HepG2 (cell line): ENCODE data around the gene GPATCH8. TPM values are rescaled to one million over a fixed set of nuclear protein-coding genes. Genes with fewer than 3 reads are reported as not detected.

Experiments used
- ATAC-seq: fragments of 200-7000 bp; cut with Tn5 transposase; 3 replicates; pipeline ENCODE4 v1.9.1; 2020; ENCODE audit warnings: mild to moderate bottlenecking, moderate library complexity
- BruUV-seq: library from RNA; stranded (reverse); fragments of 400-500 nt; replicated peaks from 2 replicates; lab custom pipeline; 2021; lab: Mats Ljungman, UMichigan
- CTCF ChIA-PET: fragments of 300-600 bp; formaldehyde crosslinking; extraction: SDS; loops from one replicate; lab custom pipeline; 2021; ENCODE audit warnings: low total read pairs, inconsistent platforms, low intra/inter-chr PET ratio; lab: Yijun Ruan, JAX
- POLR2A ChIA-PET: fragments of 350-600 bp; sonication (Branson Sonifier 250); formaldehyde crosslinking; loops from one replicate; lab custom pipeline; 2020; ENCODE audit warnings: antibody characterized with exemption, inconsistent platforms; lab: Yijun Ruan, JAX
- DNase-seq: peaks from one replicate; pipeline ENCODE4 v3.0.0-alpha.2; 2015; ENCODE audit warnings: low spot score
- FAIRE-seq: peaks from 3 replicates; lab custom pipeline; 2011; peaks lifted over from hg19 to GRCh38; lab: Jason Lieb, UNC
- H2AFZ ChIP-seq: one replicate; pipeline ENCODE4 v1.6.1; 2011; ENCODE audit warnings: low read length, inconsistent platforms
- H3K27ac ChIP-seq: fragments of 300-600 bp; 3 replicates; pipeline ENCODE4 v1.8.0; 2011; ENCODE audit warnings: mixed run types, mild to moderate bottlenecking, mixed read lengths, low read length, inconsistent platforms; ENCODE audit not compliant: insufficient read depth; ENCODE audit errors: extremely low read length
- H3K27me3 ChIP-seq, 2 experiments: fragments of 200-600 bp in 1 of 2; 2 replicates in 1 of 2; 3 replicates in 1 of 2; pipeline versions ENCODE4 v1.6.0 to v1.8.0; 2011; ENCODE audit warnings: low read length in 2 of 2, mild to moderate bottlenecking in 2 of 2, moderate library complexity in 2 of 2, inconsistent platforms in 1 of 2; ENCODE audit not compliant: insufficient read depth in 2 of 2, control insufficient read depth in 1 of 2
- H3K36me3 ChIP-seq, 2 experiments: fragments of 200-600 bp in 1 of 2; replicated peaks in 1 of 2; 2 replicates in 1 of 2; 3 replicates in 1 of 2; pipeline versions ENCODE4 v1.5.1 to v1.8.0; 2011; ENCODE audit warnings: low read length in 2 of 2, inconsistent platforms in 1 of 2; ENCODE audit not compliant: insufficient read depth in 2 of 2, control insufficient read depth in 1 of 2
- H3K4me1 ChIP-seq: 2 replicates; pipeline ENCODE4 v1.5.1; 2012; ENCODE audit warnings: low read length, inconsistent platforms; ENCODE audit not compliant: insufficient read depth
- H3K4me2 ChIP-seq: 2 replicates; pipeline ENCODE4 v1.6.0; 2011; ENCODE audit warnings: low read depth, low read length, inconsistent platforms
- H3K4me3 ChIP-seq, 3 experiments: fragments of 200-600 bp in 1 of 3; sonication (generic), shearing (Covaris generic) in 1 of 3; replicated peaks in 1 of 3; 2 replicates each; pipeline ENCODE4 v1.5.1; 2011 to 2016; ENCODE audit warnings: low read length in 3 of 3, inconsistent platforms in 2 of 3, low read depth in 2 of 3, mild to moderate bottlenecking in 2 of 3, control low read depth in 1 of 3, mixed read lengths in 1 of 3; ENCODE audit not compliant: insufficient read depth in 1 of 3
- H3K79me2 ChIP-seq: one replicate; pipeline ENCODE4 v1.6.1; 2011; ENCODE audit warnings: low read length, inconsistent platforms; ENCODE audit not compliant: insufficient read depth
- H3K9ac ChIP-seq: 2 replicates; pipeline ENCODE4 v1.6.0; 2011; ENCODE audit warnings: mild to moderate bottlenecking, low read depth, low read length, inconsistent platforms; ENCODE audit not compliant: insufficient read depth
- H3K9me3 ChIP-seq: 2 replicates; pipeline ENCODE4 v1.5.1; 2012; ENCODE audit warnings: mild to moderate bottlenecking, low read length
- H4K20me1 ChIP-seq: 2 replicates; pipeline ENCODE4 v1.6.0; 2011; ENCODE audit warnings: inconsistent platforms, mild to moderate bottlenecking, low read length, moderate library complexity; ENCODE audit not compliant: insufficient read depth
- AKNA ChIP-seq: sonication (generic); formaldehyde crosslinking; IDR thresholded peaks from 2 replicates; pipeline ENCODE4 v1.4.0; 2020; ENCODE audit warnings: missing genetic modification reagents, borderline replicate concordance
- CCDC6 ChIP-seq: sonication (generic); formaldehyde crosslinking; IDR thresholded peaks from 2 replicates; pipeline ENCODE4 v1.8.1; 2022; ENCODE audit warnings: mild to moderate bottlenecking, missing genetic modification reagents, moderate library complexity
- DNMT1 ChIP-seq: sonication (generic); formaldehyde crosslinking; IDR thresholded peaks from 2 replicates; pipeline ENCODE4 v1.5.1; 2020; ENCODE audit warnings: mild to moderate bottlenecking, missing genetic modification reagents
- EEA1 ChIP-seq: sonication (generic); formaldehyde crosslinking; IDR thresholded peaks from 2 replicates; pipeline ENCODE4 v1.5.1; 2020; ENCODE audit warnings: mild to moderate bottlenecking, missing genetic modification reagents, borderline replicate concordance
- POLR2AphosphoS2 ChIP-seq: IDR thresholded peaks from 2 replicates; pipeline ENCODE4 v1.6.1; 2011; ENCODE audit warnings: low read depth, low read length, improper control_type of control experiment
- PTBP1 ChIP-seq: fragments of 200-400 bp; formaldehyde crosslinking; IDR thresholded peaks from 2 replicates; pipeline ENCODE4 v1.6.1; 2018; ENCODE audit warnings: low read length, low read depth; ENCODE audit not compliant: poor library complexity, severe bottlenecking
- SAFB2 ChIP-seq: sonication (generic); formaldehyde crosslinking; IDR thresholded peaks from 2 replicates; pipeline ENCODE4 v1.5.1; 2020; ENCODE audit warnings: missing genetic modification reagents, low read depth, mild to moderate bottlenecking, borderline replicate concordance
- SP4 ChIP-seq: sonication (generic); formaldehyde crosslinking; IDR thresholded peaks from 2 replicates; pipeline ENCODE4 v1.8.1; 2023; ENCODE audit warnings: mild to moderate bottlenecking, missing genetic modification reagents
- THAP11 ChIP-seq: IDR thresholded peaks from 2 replicates; pipeline ENCODE4 v1.6.1; 2016; ENCODE audit warnings: missing biosample characterization, missing genetic modification reagents
- WIZ ChIP-seq: sonication (generic); formaldehyde crosslinking; IDR thresholded peaks from 2 replicates; pipeline ENCODE4 v1.5.1; 2020; ENCODE audit warnings: mild to moderate bottlenecking, missing genetic modification reagents
- ZBED4 ChIP-seq: sonication (generic); formaldehyde crosslinking; IDR thresholded peaks from 2 replicates; pipeline ENCODE4 v1.4.0; 2020; ENCODE audit warnings: missing genetic modification reagents, borderline replicate concordance
- ZNF263 ChIP-seq: sonication (generic); formaldehyde crosslinking; IDR thresholded peaks from 2 replicates; pipeline ENCODE4 v1.4.0; 2020; ENCODE audit warnings: missing genetic modification reagents
- ZNF292 ChIP-seq: sonication (generic); formaldehyde crosslinking; IDR thresholded peaks from 2 replicates; pipeline ENCODE4 v1.8.1; 2022; ENCODE audit warnings: mild to moderate bottlenecking, low read depth, missing genetic modification reagents, borderline replicate concordance
- ZNF891 ChIP-seq: sonication (generic); formaldehyde crosslinking; IDR thresholded peaks from 2 replicates; pipeline ENCODE4 v1.5.0; 2020; ENCODE audit warnings: mild to moderate bottlenecking, missing genetic modification reagents
- WGBS: methylation state at CpG from one replicate; pipeline ENCODE4 v1.1.6; 2017; ENCODE audit warnings: low lambda C conversion rate; 5-methylcytosine and 5-hydroxymethylcytosine counted together
- in situ Hi-C: cut with HindIII; loops from 2 replicates; pipeline ENCODE4 v1.10.0; 2017; ENCODE audit warnings: low pct_unique_long_range_greater_than_20kb; ENCODE audit not compliant: extremely low pct_ligation_motif_present
- intact Hi-C: fragments of 100-400 bp; cut with micrococcal nuclease; formaldehyde crosslinking; loops from one replicate; pipeline ENCODE4 v1.10.0; 2022; ENCODE audit not compliant: unreplicated experiment
- polyA plus RNA-seq, 8 experiments: library from polyadenylated mRNA; depleted of rRNA in 3 of 8; stranded (reverse) in 7 of 8; unstranded in 1 of 8; fragments of >200 nt; fragmentation: Illumina TruSeq in 4 of 8; extraction: Trizol in 4 of 8; gene quantifications; 2 replicates each; pipeline versions ENCODE4 v1.2.1 to v1.2.3, GENCODE V29; 2011 to 2016; ENCODE audit warnings: low read depth in 4 of 8, missing spikeins in 1 of 8, mixed read lengths in 1 of 8; ENCODE audit not compliant: insufficient read depth in 1 of 8
- total RNA-seq, 5 experiments: library from RNA; depleted of rRNA; stranded (reverse); fragments of >200 nt; fragmentation: Illumina TruSeq; extraction: Trizol; gene quantifications; 2 replicates each; pipeline ENCODE4 v1.2.3, GENCODE V29; 2016; ENCODE audit warnings: low read depth in 1 of 5

GPATCH8 gene
- total and polyA plus RNA-seq, 2 of the 13 experiments (the other 11 are each of a cell fraction or from before 2014, with no cell fraction given): 20.7 to 21.5 TPM

- H3K9me3 ChIP-seq: no peaks in the 10 kb centered on the region
- DNase-seq (no peak), FAIRE-seq (no peak), ATAC-seq (peak; percentile 41)
- 21% methylated on average over 19 of the region's 22 CpGs for WGBS
- ChIA-PET CTCF (interaction anchor here (1.3 kb wide), 1 partner anchor 9 kb away, joined by 3 read pairs; no protein-coding TSS in a partner anchor), POLR2A (interaction anchor here (0.8 to 2.8 kb wide), 5 partner anchors 10 to 128 kb away, joined by 3 to 12 read pairs (median 5); partner anchors contain the start of gene GPATCH8)
- H3K79me2 ChIP-seq: no peaks in the 10 kb centered on the region
- peak overlapping the region; percentile 77 for H3K4me2 ChIP-seq
- intact Hi-C loops: no loop called here
- H3K9ac ChIP-seq: no peak overlapping the region
- H3K36me3 ChIP-seq: no peaks in the 10 kb centered on the region
- in situ Hi-C loops: no loop called here
- no peak overlapping the region for H2AFZ ChIP-seq
- peaks cover 5 to 21% of the 10 kb centered on the region in 2 experiments; a peak in 4 of 5 replicates for H3K27me3 ChIP-seq
- peak overlapping the region; percentile 14 to 55 (median 27); a peak in 4 of 6 replicates for H3K4me3 ChIP-seq
- H3K4me1 ChIP-seq: peaks cover 58% of the 10 kb centered on the region
- H3K27ac ChIP-seq: no peak overlapping the region
- BruUV-seq: no TSS peak
- H4K20me1 ChIP-seq: no peaks in the 10 kb centered on the region; the same call in 1 of the 2 replicates
- TF ChIP-seq PTBP1 (peak; percentile 29), AKNA (CRISPR knock-in tag) (no peak), ZBED4 (CRISPR knock-in tag) (0 out of 2 replicates have a peak, but pooled peaks have one; percentile 40), CCDC6 (CRISPR knock-in tag) (0 out of 2 replicates have a peak, but pooled peaks have one; percentile 34), SAFB2 (CRISPR knock-in tag) (0 out of 2 replicates have a peak, but pooled peaks have one; percentile 23), ZNF263 (CRISPR knock-in tag) (peak; percentile 88), ZNF292 (CRISPR knock-in tag) (peak; percentile 46; the same call in 1 of the 2 replicates), ZNF891 (CRISPR knock-in tag) (peak; percentile 48; the same call in 1 of the 2 replicates), THAP11 (no peak), EEA1 (CRISPR knock-in tag) (0 out of 2 replicates have a peak, but pooled peaks have one; percentile 13), WIZ (CRISPR knock-in tag) (0 out of 2 replicates have a peak, but pooled peaks have one; percentile 14), SP4 (CRISPR knock-in tag) (0 out of 2 replicates have a peak, but pooled peaks have one; percentile 22), DNMT1 (0 out of 2 replicates have a peak, but pooled peaks have one; percentile 17), POLR2AphosphoS2 (no peak)
Observed at GRCh38 chr17:44375196-44376017, 127.8 kb downstream of the GPATCH8 start.
